Osteocyte (in vitro differentiated cells): ENCODE results near the gene PGC. TPM values are rescaled to one million over a fixed set of nuclear protein-coding genes. Genes with fewer than 3 reads are reported as not detected.

Experiments
- DNase-seq: peaks from one replicate; pipeline ENCODE4 v3.0.0; 2021; ENCODE audit warnings: mixed read lengths; ENCODE audit not compliant: unreplicated experiment; ENCODE audit errors: extremely low spot score
- H3K27ac Mint-ChIP-seq: one replicate; pipeline ENCODE4 v1.8.0; 2021; ENCODE audit warnings: mild to moderate bottlenecking, mixed read lengths; ENCODE audit not compliant: unreplicated experiment
- H3K27me3 Mint-ChIP-seq: one replicate; pipeline ENCODE4 v1.8.0; 2021; ENCODE audit warnings: mixed read lengths; ENCODE audit not compliant: unreplicated experiment
- H3K36me3 Mint-ChIP-seq: one replicate; pipeline ENCODE4 v1.8.0; 2021; ENCODE audit warnings: mixed read lengths; ENCODE audit not compliant: unreplicated experiment
- H3K4me1 Mint-ChIP-seq: one replicate; pipeline ENCODE4 v1.8.0; 2021; ENCODE audit warnings: mixed read lengths; ENCODE audit not compliant: unreplicated experiment
- H3K4me3 Mint-ChIP-seq: one replicate; pipeline ENCODE4 v1.8.0; 2021; ENCODE audit warnings: mild to moderate bottlenecking, moderate library complexity, mixed read lengths; ENCODE audit not compliant: unreplicated experiment
- H3K9me3 Mint-ChIP-seq: one replicate; pipeline ENCODE4 v1.8.0; 2021; ENCODE audit warnings: mixed read lengths; ENCODE audit not compliant: unreplicated experiment
- total RNA-seq: library from RNA; stranded (reverse); gene quantifications from 2 replicates; pipeline ENCODE4 v1.2.1, GENCODE V29; 2021
- TF ChIP-seq, protein P1 (sequence below): fragments of 200-600 bp; sonication (generic); IDR thresholded peaks from 2 replicates; pipeline ENCODE4 v1.5.0; 2021; ENCODE audit warnings: antibody characterized with exemption, mild to moderate bottlenecking, moderate library complexity

PGC gene
- total RNA-seq, 1 donor from 2014 or later: not detected

GRCh38 chr6:41723530-41724227 is 23.5 kb downstream of the PGC start:
- peaks cover 2% of the 10 kb centered on the region for H3K36me3 Mint-ChIP-seq
- peak overlapping the region; percentile 77 for H3K27ac Mint-ChIP-seq
- TF ChIP-seq, protein P1, sequence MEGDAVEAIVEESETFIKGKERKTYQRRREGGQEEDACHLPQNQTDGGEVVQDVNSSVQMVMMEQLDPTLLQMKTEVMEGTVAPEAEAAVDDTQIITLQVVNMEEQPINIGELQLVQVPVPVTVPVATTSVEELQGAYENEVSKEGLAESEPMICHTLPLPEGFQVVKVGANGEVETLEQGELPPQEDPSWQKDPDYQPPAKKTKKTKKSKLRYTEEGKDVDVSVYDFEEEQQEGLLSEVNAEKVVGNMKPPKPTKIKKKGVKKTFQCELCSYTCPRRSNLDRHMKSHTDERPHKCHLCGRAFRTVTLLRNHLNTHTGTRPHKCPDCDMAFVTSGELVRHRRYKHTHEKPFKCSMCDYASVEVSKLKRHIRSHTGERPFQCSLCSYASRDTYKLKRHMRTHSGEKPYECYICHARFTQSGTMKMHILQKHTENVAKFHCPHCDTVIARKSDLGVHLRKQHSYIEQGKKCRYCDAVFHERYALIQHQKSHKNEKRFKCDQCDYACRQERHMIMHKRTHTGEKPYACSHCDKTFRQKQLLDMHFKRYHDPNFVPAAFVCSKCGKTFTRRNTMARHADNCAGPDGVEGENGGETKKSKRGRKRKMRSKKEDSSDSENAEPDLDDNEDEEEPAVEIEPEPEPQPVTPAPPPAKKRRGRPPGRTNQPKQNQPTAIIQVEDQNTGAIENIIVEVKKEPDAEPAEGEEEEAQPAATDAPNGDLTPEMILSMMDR: no peak
- no peak overlapping the region for H3K4me3 Mint-ChIP-seq
- H3K4me1 Mint-ChIP-seq: peaks cover 19% of the 10 kb centered on the region
- no peaks in the 10 kb centered on the region for H3K9me3 Mint-ChIP-seq
- H3K27me3 Mint-ChIP-seq: no peaks in the 10 kb centered on the region
- DNase-seq: no peak

DNA sequence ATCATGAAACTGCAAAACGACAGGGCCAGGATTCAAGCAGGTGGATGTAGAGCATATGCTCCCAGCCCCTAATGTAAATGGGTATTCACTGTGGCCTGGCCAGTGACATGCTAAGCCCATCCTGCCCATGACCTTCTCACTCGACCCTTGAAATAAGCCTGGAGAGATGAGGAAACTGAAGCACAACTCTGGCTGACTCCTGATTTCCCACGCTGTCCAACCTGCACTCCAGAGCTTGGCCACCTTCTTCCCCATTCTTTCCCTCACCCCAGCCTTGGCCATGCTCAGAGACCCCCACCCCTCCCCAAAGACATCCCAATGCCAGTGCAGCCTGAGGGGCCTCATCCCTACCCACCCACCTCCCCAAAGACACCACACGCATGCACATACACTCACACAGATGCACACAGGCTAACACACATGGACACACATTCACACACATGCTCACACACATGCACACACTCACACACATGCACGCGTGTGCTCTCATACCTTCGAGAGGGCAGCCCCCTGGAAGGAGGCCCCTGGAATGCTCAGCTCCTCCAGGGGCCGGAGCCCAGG is 24.1 kb downstream of the PGC start:
- TF ChIP-seq, protein P1: no peak
- Mint-ChIP-seq H3K9me3 (no peaks in the 10 kb centered on the region), H3K4me1 (peaks cover 22% of the 10 kb centered on the region), H3K36me3 (peaks cover 2% of the 10 kb centered on the region), H3K27ac (peak overlapping the region; percentile 23), H3K27me3 (no peaks in the 10 kb centered on the region), H3K4me3 (no peak overlapping the region)
- DNase-seq: no peak

- DNase-seq: no peak
- Mint-ChIP-seq H3K4me3 (no peak overlapping the region), H3K4me1 (peaks cover 30% of the 10 kb centered on the region), H3K36me3 (peaks cover 2% of the 10 kb centered on the region), H3K27me3 (no peaks in the 10 kb centered on the region), H3K9me3 (no peaks in the 10 kb centered on the region), H3K27ac (no peak overlapping the region)
- TF ChIP-seq, protein P1: no peak
These were observed 25.8 kb downstream of the PGC start for GRCh38 chr6:41721414-41721813.

DNA sequence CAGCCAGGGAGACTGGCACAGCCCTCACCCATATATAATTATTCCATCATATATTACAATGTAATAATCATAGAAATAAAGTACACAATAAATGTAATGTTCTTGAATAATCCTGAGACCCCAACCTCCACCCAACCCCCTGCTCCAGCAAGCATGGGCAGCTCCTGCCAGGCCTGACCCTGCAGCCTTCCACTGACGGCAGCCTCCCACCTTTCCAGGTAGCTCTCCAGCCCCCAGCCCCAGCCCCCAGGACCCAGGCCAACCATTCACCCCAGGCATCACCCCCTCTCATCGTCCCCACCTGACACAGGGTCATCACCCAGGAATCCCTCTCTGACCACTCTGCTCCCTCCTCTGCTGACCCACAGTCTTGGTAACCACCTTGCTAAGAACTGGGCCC is 26.4 kb downstream of the PGC start:
- H3K27me3 Mint-ChIP-seq: no peaks in the 10 kb centered on the region
- DNase-seq: no peak
- H3K36me3 Mint-ChIP-seq: peaks cover 2% of the 10 kb centered on the region
- H3K4me3 Mint-ChIP-seq: no peak overlapping the region
- TF ChIP-seq, protein P1: no peak
- H3K9me3 Mint-ChIP-seq: no peaks in the 10 kb centered on the region
- peaks cover 33% of the 10 kb centered on the region for H3K4me1 Mint-ChIP-seq
- no peak overlapping the region for H3K27ac Mint-ChIP-seq

DNA sequence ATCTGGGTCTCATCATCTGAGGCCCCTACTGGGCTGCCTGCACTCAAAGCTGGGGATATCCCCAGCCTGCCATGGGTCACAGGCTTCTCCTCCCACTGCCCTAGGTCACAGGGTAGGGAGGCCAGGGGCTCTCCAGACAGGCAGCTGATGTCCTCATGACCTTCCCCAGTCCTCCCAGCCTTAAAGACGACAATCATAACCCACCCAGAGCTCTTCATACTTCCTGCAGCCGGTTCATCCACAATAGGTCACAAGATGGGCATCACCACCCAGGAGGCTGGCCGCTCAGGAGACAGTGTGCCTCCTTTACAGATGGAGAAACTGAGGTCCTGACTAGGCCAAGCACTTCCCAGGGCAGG is 27.0 kb downstream of the PGC start:
- H3K9me3 Mint-ChIP-seq: no peaks in the 10 kb centered on the region
- peaks cover 35% of the 10 kb centered on the region for H3K4me1 Mint-ChIP-seq
- DNase-seq: no peak
- peaks cover 2% of the 10 kb centered on the region for H3K36me3 Mint-ChIP-seq
- no peak overlapping the region for H3K27ac Mint-ChIP-seq
- no peak overlapping the region for H3K4me3 Mint-ChIP-seq
- H3K27me3 Mint-ChIP-seq: no peaks in the 10 kb centered on the region
- TF ChIP-seq, protein P1: no peak
